Measurements from ENCODE around the gene MINDY4.

MINDY4 gene

DNA sequence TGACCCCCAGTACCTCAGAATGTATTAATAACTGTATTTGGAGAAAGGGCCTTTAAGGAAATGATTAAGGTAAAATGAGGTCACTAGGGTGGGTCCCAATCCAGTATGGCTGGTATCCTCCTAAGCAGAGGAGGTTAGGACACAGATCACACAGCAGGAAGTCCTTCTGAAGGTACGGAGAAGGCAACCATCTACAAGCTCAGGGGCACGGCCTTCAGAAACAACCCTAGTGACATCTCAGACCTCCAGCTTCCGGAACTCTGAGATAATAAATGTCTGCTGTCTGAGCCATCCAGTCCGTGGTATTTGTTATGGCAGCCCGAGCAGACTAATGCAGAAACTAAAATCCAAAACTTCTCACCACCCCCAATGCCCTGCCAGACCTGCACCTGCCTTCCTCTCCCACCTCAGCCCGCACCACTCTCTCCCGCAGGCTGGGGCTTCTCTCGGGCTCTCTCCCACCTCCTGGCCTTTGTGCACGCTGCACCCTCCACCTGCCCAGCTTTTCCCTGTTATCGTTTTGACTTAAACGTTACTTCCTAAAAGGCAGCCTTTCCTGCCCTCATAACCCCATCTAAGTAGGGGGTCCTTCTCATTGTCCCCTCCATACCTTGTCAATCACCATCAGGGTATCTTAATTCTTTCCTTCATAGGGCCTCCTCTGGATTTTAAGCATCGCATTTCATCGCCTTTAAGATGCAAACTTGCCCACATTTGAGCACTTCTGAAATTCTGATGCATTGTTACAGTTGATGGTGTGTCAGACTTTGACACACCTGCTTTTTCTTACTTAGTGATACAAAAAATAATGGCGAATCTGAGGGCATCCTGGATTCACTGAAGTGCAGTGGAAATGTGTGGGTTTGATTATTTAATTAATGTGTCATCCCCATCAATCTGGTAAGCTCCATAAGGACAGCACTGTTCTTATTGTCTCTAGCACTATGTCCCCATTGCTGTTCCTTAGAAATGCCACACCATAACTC, 108.2 kb downstream of the MINDY4 start:
- no peak for DNase-seq (ENCODE audit: low read depth)

DNA sequence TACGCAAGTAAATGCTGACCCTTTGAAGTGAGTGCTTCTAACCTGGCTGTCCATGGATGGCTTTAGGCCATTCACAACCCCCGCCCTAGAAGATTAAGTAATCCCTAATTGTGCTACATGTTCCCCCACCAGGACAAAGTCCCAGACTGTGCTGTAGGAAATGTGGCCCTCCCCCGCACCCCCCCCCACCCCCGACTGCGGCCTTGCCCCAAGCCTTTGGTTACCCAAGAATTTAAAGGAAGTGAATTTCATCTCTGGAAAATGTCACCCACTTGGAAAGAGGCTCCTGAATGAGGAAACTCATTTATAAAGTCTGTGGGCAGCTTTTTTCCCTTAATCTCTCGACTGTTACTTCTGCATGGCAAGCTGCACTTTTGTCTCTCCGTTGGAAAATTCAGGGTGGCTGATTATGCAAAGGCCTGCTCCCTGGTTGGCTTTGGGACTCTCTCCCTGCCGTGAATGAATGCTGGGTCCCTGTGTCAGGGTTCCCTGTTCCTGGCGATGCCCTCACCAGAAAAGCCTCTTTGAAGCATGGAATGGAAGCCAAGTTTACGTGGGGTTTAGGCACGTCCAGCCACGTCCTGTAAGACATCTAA, 109.0 kb downstream of the MINDY4 start:
- no peak for DNase-seq (ENCODE audit: low read depth)

DNA sequence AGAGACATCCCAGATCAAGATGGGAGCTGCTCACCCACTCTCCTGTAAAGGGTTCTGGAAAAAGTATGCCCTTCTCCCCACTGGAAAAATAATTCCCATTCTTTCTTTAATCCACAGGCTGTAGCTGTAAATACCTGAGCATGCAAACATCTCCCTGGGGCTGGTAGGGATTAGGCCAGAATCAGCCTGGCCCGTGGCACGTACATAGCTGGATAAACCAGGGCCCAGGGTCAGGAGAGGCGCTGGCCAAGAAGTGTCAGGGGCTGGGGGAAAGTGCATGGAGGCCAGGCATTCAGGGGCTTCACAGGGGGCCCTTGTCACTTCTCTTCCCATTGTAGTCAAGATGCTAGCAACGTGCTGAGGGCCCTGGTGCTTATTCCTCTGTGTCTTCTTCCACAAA, 109.7 kb downstream of the MINDY4 start:
- no peak for DNase-seq (ENCODE audit: low read depth)

DNA sequence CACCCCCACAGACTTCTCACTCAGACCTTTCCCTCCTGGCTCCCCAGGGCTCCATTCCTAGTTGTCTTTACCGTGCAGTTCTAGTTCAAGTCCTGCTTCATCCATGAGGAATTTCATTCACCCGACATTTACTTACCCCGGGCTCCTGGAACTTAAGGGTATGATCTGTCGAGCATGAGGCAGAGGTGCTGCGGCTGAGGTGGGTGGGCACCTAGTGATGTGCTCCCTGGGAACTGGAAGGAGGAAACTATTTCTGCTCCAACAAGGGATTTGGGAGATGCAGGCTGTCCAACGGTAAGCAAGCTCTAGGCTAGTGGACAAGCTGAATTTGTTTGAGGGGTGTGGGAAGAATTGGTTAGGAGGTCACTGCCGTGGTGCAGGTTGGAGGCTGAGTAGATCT, 110.2 kb downstream of the MINDY4 start:
- DNase-seq (ENCODE audit: low read depth) = no peak

DNA sequence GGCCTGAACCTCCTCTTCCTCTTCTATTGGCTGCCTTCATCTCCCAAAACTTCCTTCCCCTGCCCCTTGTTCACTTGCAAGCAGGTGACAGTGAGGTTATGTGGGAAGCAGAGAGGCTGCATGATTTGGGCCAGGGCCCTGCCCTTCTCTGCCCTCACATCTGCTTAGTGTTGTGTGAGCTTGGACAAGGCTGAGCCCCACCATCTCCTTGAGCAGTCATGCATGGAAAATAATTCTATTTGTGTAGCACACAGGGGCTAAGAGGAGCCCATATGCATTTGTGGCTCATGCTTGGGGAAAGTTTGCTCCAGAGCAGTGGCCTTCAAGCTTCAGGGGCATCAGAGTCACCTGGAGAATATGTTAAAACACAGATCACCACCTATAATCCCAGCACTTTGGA, 113.7 kb downstream of the MINDY4 start:
- DNase-seq (ENCODE audit: low read depth) = no peak

DNA sequence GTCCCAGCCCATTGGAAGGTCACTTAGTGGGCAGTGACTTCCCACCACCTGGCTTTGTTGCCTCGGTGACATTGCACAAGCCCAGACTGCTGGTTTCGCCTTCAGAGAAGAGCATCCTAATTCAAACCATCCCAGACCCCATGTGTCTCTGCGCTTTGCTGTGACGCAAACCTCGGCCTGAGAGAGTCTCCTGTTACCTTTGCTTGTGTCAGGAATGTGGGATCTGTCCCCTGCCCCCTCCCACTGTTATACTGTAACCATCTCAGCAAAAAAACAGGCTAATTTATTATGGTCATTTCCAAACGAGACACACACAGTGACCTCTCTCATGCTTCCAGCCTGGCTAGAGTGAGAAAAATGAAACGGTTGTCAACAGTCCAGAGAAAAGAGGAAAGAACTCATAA, 115.4 kb downstream of the MINDY4 start:
- DNase-seq (ENCODE audit: low read depth) = peak; percentile 44

DNA sequence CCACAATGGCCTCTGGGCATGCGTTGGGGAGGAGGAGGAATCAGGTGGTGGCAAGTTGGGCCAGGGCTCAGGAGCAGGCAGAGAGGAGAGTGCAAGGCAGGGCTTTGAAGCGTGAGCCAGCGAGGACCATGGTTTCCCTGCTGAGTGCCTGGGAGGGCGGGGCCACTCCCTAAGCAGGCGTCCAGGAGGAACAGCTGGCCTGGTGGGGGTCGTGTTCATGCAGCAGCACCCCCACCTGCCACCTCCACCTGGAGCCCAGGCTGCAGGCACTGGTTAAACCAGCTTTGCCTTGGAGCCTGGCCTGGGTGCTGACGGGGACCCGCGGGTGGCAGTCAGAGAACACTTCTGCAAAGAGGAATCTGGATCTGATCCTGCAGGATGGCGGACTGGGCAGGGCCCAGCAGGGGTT, 116.3 kb downstream of the MINDY4 start:
- no peak for DNase-seq (ENCODE audit: low read depth)

DNA sequence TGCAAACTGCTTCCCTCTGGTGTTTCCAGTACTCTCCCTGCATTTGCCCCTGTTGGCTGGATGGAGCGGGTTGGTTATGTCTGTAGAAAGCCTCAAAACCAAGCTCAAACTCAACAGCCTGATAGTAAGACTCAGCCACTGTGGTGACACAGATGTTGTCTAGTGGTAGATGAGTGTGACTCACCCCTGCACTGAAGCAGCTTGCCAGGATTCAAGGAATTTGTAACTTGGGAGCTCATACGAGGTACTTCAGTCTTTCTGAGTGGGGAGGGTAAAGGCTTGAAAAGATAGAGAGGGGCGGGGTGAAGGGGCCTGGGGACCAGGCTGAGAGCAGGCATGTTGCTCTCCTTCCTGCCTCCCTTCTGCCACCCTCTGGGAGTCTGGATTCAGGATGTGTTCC, 117.5 kb downstream of the MINDY4 start:
- peak; percentile 90 for DNase-seq (ENCODE audit: low read depth)

DNA sequence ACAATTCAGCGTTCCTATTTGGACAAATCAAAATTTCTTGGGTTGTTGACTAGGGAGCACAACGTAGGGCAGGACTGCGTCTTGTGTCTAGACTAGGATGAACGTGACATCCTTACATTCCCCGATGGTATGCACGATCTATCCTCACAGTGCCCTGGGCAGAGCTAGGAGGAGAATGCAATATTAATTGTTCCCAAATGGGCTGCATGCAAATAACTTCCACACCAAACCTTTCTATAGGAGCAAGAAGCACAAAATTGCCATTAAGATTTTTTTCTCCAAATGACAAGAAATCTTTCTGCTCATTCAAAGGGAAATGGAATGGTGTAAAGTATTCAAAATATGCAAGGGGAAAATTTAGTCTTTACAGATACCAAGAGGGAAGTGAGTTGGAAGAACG, 119.0 kb downstream of the MINDY4 start:
- DNase-seq (ENCODE audit: low read depth) = no peak

DNA sequence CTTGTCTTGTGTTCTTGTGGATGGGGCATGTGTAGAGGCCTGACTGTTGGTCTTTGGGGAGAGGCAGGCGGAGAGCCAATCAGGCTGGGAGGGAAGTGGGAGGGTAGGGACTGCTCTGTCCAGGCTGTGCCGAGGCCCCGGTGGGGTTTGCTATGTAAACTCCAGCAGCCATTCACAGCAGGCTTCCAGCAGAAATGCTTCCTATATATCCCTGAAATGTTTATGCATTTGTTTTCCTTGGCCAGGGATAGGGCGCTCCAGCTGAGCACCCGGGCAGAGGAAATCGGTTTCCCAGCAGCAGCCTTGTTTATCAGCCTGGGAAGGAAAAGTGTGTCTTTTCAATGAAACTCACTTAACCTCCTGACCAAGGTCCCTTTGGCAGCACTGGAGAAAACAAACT, 122.1 kb downstream of the MINDY4 start:
- no peak for DNase-seq (ENCODE audit: low read depth)

DNA sequence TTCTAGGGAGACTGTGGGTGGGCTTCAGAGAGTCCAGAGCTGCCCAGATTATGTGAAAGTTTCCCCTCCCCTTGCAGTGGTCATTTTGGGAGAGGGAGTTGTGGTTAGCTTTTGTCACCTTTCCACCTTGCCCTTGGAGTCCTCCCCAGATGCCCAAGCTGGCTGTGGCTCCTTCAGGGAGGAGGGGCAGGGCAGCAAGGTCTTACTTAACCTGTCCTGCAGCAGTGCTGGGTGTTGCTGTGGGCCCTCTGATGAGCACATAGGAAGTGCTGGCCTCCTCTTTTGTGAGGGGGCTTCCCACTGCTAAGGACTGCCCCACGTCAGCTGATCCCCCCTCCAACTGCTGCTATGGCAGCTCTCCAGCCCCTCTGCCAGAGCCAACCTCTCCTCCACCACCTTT, 122.8 kb downstream of the MINDY4 start:
- no peak for DNase-seq (ENCODE audit: low read depth)

DNA sequence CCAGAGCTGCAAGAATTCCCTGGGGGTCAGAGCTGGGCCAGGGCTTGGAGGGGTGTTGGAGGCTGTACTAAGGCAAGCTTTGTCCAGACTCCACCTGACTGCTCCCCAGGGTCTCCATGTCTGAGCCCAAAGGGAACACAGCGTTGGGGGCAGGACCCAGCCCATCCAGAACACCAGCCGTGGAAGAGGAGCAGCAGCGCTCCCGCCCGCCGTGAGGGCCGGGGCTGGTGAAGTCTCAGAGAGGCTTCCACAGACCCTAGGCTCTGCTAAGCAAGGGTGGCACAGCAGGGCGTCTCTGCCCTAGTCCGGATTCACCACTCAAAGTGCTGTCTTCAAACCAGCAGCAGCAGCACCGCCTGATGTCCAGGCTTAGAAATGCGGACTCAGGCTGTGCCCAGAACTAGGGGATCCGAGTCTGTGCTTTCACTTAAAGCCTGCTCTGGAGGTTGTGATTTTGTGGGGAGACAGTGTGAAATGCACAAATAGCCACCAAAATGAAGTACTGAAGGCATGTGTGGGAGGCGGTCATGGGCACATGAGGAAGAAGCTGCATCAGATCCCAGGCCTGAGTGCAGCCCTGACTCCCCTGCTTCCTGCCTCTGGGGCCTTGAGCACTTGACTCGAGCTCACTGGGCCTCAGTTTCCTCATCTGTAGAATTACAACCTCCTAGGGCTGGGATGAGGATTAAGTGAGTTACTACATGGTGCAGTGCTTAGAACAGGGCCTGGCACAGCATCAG, 123.8 kb downstream of the MINDY4 start:
- DNase-seq (ENCODE audit: low read depth) = peak; percentile 26

DNA sequence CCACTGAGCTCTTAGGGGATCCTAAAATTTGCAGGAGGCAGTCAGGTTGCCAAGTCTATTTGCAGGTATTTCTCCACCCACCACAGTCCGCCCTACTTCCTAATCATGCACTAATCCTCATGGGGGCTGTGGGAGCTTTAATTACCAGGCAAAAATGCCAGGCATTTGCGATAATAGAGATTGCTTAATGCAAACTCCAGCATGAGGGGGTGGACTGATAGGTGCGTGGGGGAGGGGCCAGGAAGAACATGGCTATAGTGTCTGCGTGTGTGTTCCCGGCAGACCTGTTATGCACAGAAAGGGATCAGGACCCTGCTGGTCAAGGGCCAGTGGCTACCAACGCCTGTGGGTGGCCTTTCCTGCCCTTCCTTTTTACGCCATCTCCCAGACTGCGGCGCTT, 124.8 kb downstream of the MINDY4 start:
- no peak for DNase-seq (ENCODE audit: low read depth)

DNA sequence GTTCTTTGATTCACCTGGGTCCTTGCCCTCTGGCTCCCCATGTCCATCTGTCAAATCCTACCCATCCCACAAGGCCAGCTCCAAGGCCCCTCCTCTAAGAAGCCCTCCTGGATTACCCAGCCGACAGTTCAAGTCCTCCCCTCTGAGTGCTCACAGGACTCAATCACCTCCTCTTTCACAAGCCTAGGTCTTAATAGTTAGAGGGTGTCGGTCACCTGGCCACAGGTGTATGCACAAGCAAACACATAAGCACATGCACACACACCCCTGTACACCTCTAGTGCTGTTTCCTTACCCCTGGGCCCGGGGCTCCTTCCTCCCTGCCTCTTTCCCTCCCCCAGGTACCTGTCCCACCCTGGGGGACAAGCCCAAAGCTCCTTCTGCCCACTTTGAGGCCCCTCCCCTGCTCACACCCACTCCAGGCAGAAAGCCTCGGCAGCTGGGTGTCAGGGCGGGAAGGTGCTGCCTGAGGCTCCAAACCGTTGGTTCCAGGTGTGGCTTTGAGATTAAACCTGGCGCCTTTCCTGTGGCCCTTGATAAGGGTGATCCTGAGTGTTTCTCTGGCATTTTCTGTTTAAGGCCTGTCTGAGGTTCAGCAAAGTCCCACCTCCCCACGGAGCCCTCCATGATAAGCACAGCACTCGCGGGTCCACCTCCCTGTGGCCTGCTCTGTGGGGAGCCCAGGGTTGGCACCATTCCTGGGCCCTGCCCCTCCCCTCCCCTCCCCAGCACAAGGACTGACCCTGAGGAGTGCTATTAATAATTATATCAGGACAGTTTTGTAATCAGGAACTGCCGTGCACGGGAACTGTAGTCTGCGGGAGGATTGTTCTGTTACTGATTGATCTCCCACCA, 125.8 kb downstream of the MINDY4 start:
- no peak for DNase-seq (ENCODE audit: low read depth)

DNA sequence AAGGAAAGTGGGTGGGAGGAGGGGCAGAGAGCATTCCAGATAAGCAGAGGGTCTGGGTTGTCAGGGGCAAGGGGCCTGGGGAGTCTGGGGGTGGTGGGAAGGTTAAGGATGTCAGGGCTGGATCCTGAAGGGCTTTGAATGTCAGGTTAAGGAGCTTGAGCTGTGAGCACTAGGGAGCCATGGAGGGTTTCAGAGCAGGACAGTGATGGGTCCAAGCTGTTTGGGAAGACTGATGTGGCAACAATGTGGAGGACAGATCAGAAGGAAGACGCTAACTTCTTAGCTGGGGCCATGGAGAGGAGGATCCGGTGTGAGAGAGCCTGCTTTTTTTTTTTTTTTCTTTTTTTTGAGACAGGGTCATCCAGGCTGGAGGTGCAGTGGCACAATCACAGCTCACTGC, 126.6 kb downstream of the MINDY4 start:
- DNase-seq (ENCODE audit: low read depth) = no peak

DNA sequence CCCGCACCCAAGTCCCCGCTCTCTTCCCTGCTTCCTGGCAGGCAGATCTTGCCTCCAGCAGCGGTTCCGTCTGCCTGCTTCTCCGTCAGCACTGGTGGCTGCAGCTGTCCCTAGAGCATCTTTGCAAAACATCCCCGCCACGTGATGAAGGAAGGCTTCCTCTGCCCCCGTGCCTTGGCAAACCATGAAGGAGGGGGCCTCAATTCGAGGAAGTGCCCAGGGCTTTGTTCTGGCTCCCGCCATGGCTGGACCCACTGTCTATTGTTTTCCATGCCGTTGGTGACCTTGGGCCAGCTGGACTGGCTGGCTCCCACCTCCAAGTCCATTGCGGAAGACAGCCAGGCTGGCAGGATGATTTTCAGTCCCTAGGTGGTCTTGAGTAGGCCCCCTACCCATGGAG, 127.2 kb downstream of the MINDY4 start:
- DNase-seq (ENCODE audit: low read depth) = no peak

DNA sequence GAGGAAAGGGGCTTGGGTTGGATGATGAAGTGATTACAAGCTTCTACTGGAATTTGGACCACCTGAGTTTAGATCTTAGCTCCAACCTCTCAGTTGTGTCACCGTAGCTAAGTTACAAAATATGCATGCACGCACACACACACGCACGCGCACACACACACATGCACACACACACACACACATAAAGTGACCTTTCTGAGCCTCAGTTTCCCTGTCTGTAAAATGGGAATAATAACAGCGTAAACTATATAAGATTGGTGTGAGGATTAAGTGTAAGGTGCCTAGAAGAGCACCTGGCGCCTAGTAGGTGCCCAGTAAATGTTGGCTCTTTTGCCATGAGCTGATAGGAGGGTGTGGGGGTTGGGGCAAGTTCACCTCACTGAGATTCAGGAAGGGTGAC, 127.8 kb downstream of the MINDY4 start:
- DNase-seq (ENCODE audit: low read depth) = no peak

DNA sequence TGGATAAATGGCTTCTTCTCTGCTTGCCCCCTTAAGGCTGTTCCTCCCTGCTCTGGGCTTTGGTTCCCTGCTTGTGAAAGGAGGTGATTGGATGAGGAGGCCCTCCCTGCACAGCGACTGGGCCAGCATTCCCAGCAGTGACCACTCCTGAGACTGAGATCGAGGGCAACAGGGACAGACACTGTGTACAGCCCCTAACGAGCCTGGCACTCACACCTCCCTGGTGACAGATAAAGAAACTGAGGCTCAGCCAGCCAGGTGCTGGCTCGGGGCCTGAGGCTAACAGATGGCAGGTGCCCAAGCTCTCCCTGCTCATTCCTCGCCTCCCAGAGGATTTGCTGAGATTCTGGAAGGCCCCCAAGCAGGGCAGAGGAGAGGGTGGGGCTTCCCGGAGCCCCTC, 128.4 kb downstream of the MINDY4 start:
- DNase-seq (ENCODE audit: low read depth) = no peak

DNA sequence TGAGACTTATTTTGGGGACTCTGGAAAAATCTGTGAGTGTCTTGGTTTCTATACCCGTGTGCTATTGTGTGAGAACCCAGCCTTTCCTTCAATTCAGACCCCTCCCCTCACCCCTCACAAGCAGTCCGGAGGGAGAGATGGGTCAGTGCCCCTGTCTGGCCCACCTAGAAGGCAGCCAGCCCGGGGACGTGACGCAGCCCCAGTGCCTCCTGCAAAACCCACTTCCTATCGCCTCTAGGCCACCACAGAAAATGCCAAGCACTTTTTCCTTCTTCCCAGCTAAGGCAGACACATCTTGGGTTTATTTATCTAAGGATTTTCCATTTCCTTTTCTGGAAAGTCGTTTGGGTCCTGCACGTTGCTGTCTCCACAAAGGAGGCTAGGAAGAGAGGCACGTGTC, 128.8 kb downstream of the MINDY4 start:
- peak; percentile 80 for DNase-seq (ENCODE audit: low read depth)

DNA sequence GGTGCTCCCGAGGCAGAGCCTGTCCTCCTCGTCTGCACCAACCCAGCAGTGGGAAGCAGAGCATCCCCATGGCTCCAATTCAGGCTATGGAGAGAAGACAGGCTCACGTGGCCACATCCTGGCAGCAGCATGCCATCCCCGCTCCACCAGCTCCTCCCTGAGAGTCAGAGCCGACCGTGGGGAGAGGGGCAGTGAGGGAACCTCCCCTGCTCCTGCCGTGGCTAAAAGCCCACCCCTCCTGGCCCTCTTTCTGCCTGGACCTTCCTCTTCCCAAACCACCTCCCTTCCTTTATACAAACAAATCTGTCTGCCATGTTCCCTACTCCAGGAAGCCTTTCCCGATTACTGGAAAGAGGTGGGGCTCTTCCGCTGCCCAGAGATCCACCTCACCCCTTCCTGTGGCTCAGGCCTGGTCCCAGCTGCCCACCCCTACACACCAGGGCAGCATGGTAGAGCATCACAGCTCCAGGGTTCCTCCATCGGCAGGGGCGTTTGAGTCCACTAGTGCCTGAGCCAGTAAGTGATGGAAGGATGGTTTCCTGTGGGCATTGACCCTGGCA, 129.7 kb downstream of the MINDY4 start:
- DNase-seq (ENCODE audit: low read depth) = no peak

DNA sequence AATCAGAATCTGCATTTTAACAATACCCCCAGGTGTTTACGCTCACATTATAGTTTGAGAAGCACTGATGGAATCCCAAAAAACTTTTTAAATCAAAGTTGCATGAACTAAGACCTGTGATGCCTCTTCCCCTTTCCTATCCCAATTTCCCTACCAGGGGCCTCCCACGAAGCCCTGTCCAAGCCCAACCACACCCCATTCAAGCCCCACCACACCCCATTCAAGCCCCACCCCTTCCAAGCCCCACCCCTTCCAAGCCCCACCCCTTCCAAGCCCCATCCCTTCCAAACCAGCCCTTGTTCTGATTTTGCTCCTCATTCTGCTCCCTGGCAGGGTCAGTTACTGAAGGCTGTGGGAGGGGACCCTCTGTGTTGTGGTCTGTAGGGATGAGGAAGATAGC, 130.6 kb downstream of the MINDY4 start:
- no peak for DNase-seq (ENCODE audit: low read depth)

DNA sequence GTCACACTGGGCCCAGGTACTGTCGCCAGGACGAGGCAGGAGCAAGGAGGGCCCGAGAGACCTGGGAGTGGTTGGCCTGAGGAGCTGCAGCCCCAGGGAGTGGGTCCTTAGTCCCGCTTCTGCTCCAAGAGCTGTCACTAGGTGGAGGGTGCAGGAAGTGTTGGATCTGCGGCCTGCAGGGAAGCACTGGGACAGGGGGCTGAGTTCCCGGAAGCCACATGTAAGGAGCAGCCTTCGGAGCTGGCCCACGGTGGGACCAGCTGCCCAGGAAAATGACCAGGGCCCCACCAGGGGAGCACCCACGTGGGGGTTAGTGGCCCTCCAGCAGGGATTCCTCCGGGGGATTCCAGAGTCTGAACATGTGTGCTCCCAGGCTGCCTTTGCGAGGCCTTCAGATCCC, 131.2 kb downstream of the MINDY4 start:
- no peak for DNase-seq (ENCODE audit: low read depth)
